MCF 10A (cell line): ENCODE results near the gene TBC1D14. TPM values are rescaled to one million over a fixed set of nuclear protein-coding genes. Genes with fewer than 3 reads are reported as not detected.

Experiments used
- BruUV-seq: library from RNA; stranded (reverse); fragments of 400-500 nt; replicated peaks from 2 replicates; lab custom pipeline; 2021; lab: Mats Ljungman, UMichigan
- CTCF ChIA-PET: fragments of 300-600 bp; sonication (Branson Sonifier 250); formaldehyde crosslinking; extraction: SDS; loops from one replicate; lab custom pipeline; 2021; ENCODE audit warnings: antibody characterized with exemption, inconsistent platforms; lab: Yijun Ruan, JAX
- POLR2A ChIA-PET: fragments of 300-600, 350-650 bp; sonication (Branson Sonifier 250); formaldehyde crosslinking; extraction: SDS; loops from one replicate; lab custom pipeline; 2020; ENCODE audit warnings: antibody characterized with exemption, inconsistent platforms; lab: Yijun Ruan, JAX
- DNase-seq: peaks from one replicate; pipeline ENCODE4 v3.0.0-alpha.2; 2018; ENCODE audit not compliant: unreplicated experiment
- H3K27ac Mint-ChIP-seq: one replicate; pipeline ENCODE4 v1.8.0; 2022; ENCODE audit warnings: mild to moderate bottlenecking, low read depth, mixed read lengths; ENCODE audit not compliant: unreplicated experiment
- H3K27me3 Mint-ChIP-seq: one replicate; pipeline ENCODE4 v1.8.0; 2022; ENCODE audit warnings: mixed read lengths; ENCODE audit not compliant: insufficient read depth, unreplicated experiment
- H3K36me3 Mint-ChIP-seq: one replicate; pipeline ENCODE4 v1.8.0; 2022; ENCODE audit warnings: mild to moderate bottlenecking, moderate library complexity, mixed read lengths; ENCODE audit not compliant: insufficient read depth, unreplicated experiment
- H3K4me1 Mint-ChIP-seq: one replicate; pipeline ENCODE4 v1.8.0; 2022; ENCODE audit warnings: mixed read lengths; ENCODE audit not compliant: insufficient read depth, unreplicated experiment
- H3K4me3 Mint-ChIP-seq: one replicate; pipeline ENCODE4 v1.8.0; 2022; ENCODE audit warnings: mild to moderate bottlenecking, moderate library complexity, mixed read lengths; ENCODE audit not compliant: unreplicated experiment
- H3K9me3 Mint-ChIP-seq: one replicate; pipeline ENCODE4 v1.8.0; 2022; ENCODE audit warnings: mixed read lengths; ENCODE audit not compliant: unreplicated experiment
- CTCF ChIP-seq: fragments of 200-600 bp; IDR thresholded peaks from one replicate; pipeline ENCODE4 v1.8.0; 2022; ENCODE audit warnings: antibody characterized with exemption, mild to moderate bottlenecking; ENCODE audit not compliant: unreplicated experiment
- intact Hi-C: fragments of 100-400 bp; cut with micrococcal nuclease; formaldehyde crosslinking; loops from 2 replicates; pipeline ENCODE4 v1.14.1; 2022
- total RNA-seq: library from RNA; stranded (reverse); gene quantifications from 2 replicates; pipeline ENCODE4 v1.2.3, GENCODE V29; 2022

TBC1D14 gene
- total RNA-seq, 1 experiment from 2014 or later, result 55.1 TPM

GRCh38 chr4:6912441-6912840 lies 2.8 kb downstream of the TBC1D14 start:
- no TSS peak for BruUV-seq
- peaks cover 43% of the 10 kb centered on the region for H3K4me1 Mint-ChIP-seq
- DNase-seq, result no peak
- no peak overlapping the region for H3K27ac Mint-ChIP-seq
- H3K36me3 Mint-ChIP-seq, result no peaks in the 10 kb centered on the region
- POLR2A ChIA-PET, result interaction anchor here (0.6 to 1.6 kb wide), 3 partner anchors 26 to 149 kb away, joined by 3 read pairs; no protein-coding TSS in a partner anchor
- intact Hi-C loops, result no loop called here
- TF ChIP-seq CTCF, result no peak
- H3K4me3 Mint-ChIP-seq, result no peak overlapping the region
- no peaks in the 10 kb centered on the region for H3K9me3 Mint-ChIP-seq
- H3K27me3 Mint-ChIP-seq, result no peaks in the 10 kb centered on the region
- CTCF ChIA-PET, result interaction anchor here (0.6 to 1.4 kb wide), 5 partner anchors 10 to 193 kb away, joined by 3 to 7 read pairs (median 4); no protein-coding TSS in a partner anchor

- Mint-ChIP-seq H3K9me3 (no peaks in the 10 kb centered on the region), H3K27ac (no peak overlapping the region), H3K27me3 (no peaks in the 10 kb centered on the region), H3K4me1 (peaks cover 39% of the 10 kb centered on the region), H3K36me3 (no peaks in the 10 kb centered on the region), H3K4me3 (no peak overlapping the region)
- BruUV-seq, result no TSS peak
- TF ChIP-seq CTCF, result no peak
- intact Hi-C loops, result no loop called here
- no peak for DNase-seq
- POLR2A ChIA-PET, result interaction anchor here (0.6 to 1.6 kb wide), 4 partner anchors 17 to 30 kb away, joined by 3 to 4 read pairs (median 3); no protein-coding TSS in a partner anchor
- CTCF ChIA-PET, result interaction anchor here (0.7 to 1.6 kb wide), 3 partner anchors 45 to 158 kb away, joined by 3 to 9 read pairs (median 5); no protein-coding TSS in a partner anchor
Observed at GRCh38 chr4:6913350-6913905, 3.8 kb downstream of the TBC1D14 start.

- Mint-ChIP-seq H3K36me3 (no peaks in the 10 kb centered on the region), H3K27ac (no peak overlapping the region), H3K4me1 (peaks cover 32% of the 10 kb centered on the region), H3K4me3 (no peak overlapping the region), H3K9me3 (no peaks in the 10 kb centered on the region), H3K27me3 (no peaks in the 10 kb centered on the region)
- no TSS peak for BruUV-seq
- ChIA-PET POLR2A (interaction anchor here (1.0 kb wide), 1 partner anchor 28 kb away, joined by 3 read pairs; no protein-coding TSS in a partner anchor), CTCF (interaction anchor here (1.6 kb wide), 2 partner anchors 59 to 156 kb away, joined by 5 to 9 read pairs; no protein-coding TSS in a partner anchor)
- intact Hi-C loops, result no loop called here
- DNase-seq, result no peak
- no peak for TF ChIP-seq CTCF
Observed at GRCh38 chr4:6914448-6914847, 4.8 kb downstream of the TBC1D14 start.
